ENCODE data around the gene CHTF18. TPM values are rescaled to one million over a fixed set of nuclear protein-coding genes. Genes with fewer than 3 reads are reported as not detected.

CHTF18 gene
- total and polyA plus RNA-seq, 10 of the 15 experiments (the other 5 are each of a cell fraction or from before 2014, with no cell fraction given) = 1.6 to 87.8 (median 19.4) TPM

- TF ChIP-seq ZBTB4 (CRISPR knock-in tag; IDR thresholded peaks at IDR 0.05) = no peak
- no peak for TF ChIP-seq PAX8 (IDR thresholded peaks at IDR 0.05)
- no peak for TF ChIP-seq GABPA (IDR thresholded peaks at IDR 0.05; ENCODE audit: low read depth)
- TF ChIP-seq POLR2AphosphoS5 (IDR thresholded peaks at IDR 0.05; ENCODE audit: low read length) = no peak
- TF ChIP-seq ELK1 (IDR thresholded peaks at IDR 0.05; ENCODE audit: low read depth, low read length) = no peak
- TF ChIP-seq ZNF384 (IDR thresholded peaks at IDR 0.05; ENCODE audit: borderline replicate concordance, low read depth, low read length) = no peak
- TF ChIP-seq EED (IDR thresholded peaks at IDR 0.05; ENCODE audit: low read depth) = no peak
- TF ChIP-seq MAX (IDR thresholded peaks at IDR 0.05; ENCODE audit: low read depth, low read length) = no peak
- TF ChIP-seq NR2C1 (IDR thresholded peaks at IDR 0.05) = no peak
- TF ChIP-seq NFIC (IDR thresholded peaks at IDR 0.05; ENCODE audit: low read depth, low read length) = no peak
- no peak for TF ChIP-seq MXI1 (IDR thresholded peaks at IDR 0.05; ENCODE audit: low read depth, low read length)
Measured at GRCh38 chr16:765488-765865, 22.9 kb upstream of the CHTF18 start (continued).

Data from GM12878 (cell line).